Osteocyte (in vitro differentiated cells): ENCODE results near the gene DNAH2. TPM values are rescaled to one million over a fixed set of nuclear protein-coding genes. Genes with fewer than 3 reads are reported as not detected.

Source experiments
- DNase-seq: peaks from one replicate; pipeline ENCODE4 v3.0.0; 2021; ENCODE audit warnings: mixed read lengths; ENCODE audit not compliant: unreplicated experiment; ENCODE audit errors: extremely low spot score
- H3K27ac Mint-ChIP-seq: one replicate; pipeline ENCODE4 v1.8.0; 2021; ENCODE audit warnings: mild to moderate bottlenecking, mixed read lengths; ENCODE audit not compliant: unreplicated experiment
- H3K27me3 Mint-ChIP-seq: one replicate; pipeline ENCODE4 v1.8.0; 2021; ENCODE audit warnings: mixed read lengths; ENCODE audit not compliant: unreplicated experiment
- H3K36me3 Mint-ChIP-seq: one replicate; pipeline ENCODE4 v1.8.0; 2021; ENCODE audit warnings: mixed read lengths; ENCODE audit not compliant: unreplicated experiment
- H3K4me1 Mint-ChIP-seq: one replicate; pipeline ENCODE4 v1.8.0; 2021; ENCODE audit warnings: mixed read lengths; ENCODE audit not compliant: unreplicated experiment
- H3K4me3 Mint-ChIP-seq: one replicate; pipeline ENCODE4 v1.8.0; 2021; ENCODE audit warnings: mild to moderate bottlenecking, moderate library complexity, mixed read lengths; ENCODE audit not compliant: unreplicated experiment
- H3K9me3 Mint-ChIP-seq: one replicate; pipeline ENCODE4 v1.8.0; 2021; ENCODE audit warnings: mixed read lengths; ENCODE audit not compliant: unreplicated experiment
- total RNA-seq: library from RNA; stranded (reverse); gene quantifications from 2 replicates; pipeline ENCODE4 v1.2.1, GENCODE V29; 2021
- TF ChIP-seq, protein P1 (sequence below): fragments of 200-600 bp; sonication (generic); IDR thresholded peaks from 2 replicates; pipeline ENCODE4 v1.5.0; 2021; ENCODE audit warnings: antibody characterized with exemption, mild to moderate bottlenecking, moderate library complexity

The DNAH2 gene
- total RNA-seq, 1 donor from 2014 or later, result 0.03 TPM

DNA sequence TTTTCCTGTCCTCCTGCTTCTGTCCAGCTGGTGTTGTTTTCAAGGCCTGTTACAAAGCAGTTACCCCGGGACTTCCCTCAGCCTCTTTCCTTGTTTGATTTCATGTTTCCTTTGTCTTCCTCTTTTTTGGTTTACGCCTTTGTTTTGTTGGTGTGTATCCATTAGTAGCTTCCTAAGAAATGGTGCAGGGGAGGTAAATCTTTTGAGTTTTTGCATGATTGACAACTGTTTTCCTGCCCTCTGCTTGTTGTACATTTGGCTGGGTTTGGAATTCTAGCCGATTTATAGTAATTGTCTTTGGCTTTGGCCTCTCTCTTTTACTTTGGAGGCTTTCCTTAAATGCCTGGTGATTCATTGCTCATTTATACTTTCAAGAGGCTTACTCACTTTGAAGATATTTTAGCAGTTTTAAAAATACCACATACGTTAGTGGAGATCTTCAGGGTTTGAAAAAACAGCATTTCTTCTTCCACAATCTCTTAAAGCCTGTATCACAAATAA is 32.8 kb downstream of the DNAH2 start:
- peaks cover 5% of the 10 kb centered on the region for H3K9me3 Mint-ChIP-seq

DNA sequence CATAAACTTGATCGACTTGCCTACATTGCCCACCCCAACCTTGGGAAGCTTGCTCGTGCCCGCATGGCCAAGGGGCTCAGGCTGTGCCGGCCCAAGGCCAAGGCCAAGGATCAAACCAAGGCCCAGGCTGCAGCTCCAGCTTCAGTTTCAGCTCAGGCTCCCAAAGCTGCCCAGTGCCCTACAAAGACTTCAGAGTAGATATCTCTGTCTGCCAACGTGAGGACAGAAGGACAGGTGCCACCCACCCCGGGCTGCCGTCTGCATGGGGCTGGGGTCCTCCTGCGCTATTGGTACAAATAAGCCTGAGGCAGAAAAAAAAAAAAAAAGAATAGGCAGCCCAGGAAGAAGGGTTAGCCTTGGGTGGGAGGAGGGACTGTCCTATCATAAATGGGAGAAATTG is 37.1 kb downstream of the DNAH2 start:
- no peak overlapping the region for H3K27ac Mint-ChIP-seq
- H3K36me3 Mint-ChIP-seq, result no peaks in the 10 kb centered on the region
- DNase-seq, result no peak
- TF ChIP-seq, protein P1, sequence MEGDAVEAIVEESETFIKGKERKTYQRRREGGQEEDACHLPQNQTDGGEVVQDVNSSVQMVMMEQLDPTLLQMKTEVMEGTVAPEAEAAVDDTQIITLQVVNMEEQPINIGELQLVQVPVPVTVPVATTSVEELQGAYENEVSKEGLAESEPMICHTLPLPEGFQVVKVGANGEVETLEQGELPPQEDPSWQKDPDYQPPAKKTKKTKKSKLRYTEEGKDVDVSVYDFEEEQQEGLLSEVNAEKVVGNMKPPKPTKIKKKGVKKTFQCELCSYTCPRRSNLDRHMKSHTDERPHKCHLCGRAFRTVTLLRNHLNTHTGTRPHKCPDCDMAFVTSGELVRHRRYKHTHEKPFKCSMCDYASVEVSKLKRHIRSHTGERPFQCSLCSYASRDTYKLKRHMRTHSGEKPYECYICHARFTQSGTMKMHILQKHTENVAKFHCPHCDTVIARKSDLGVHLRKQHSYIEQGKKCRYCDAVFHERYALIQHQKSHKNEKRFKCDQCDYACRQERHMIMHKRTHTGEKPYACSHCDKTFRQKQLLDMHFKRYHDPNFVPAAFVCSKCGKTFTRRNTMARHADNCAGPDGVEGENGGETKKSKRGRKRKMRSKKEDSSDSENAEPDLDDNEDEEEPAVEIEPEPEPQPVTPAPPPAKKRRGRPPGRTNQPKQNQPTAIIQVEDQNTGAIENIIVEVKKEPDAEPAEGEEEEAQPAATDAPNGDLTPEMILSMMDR, result no peak
- H3K4me1 Mint-ChIP-seq, result peaks cover 4% of the 10 kb centered on the region
- H3K9me3 Mint-ChIP-seq, result peaks cover 5% of the 10 kb centered on the region
- H3K27me3 Mint-ChIP-seq, result no peaks in the 10 kb centered on the region
- H3K4me3 Mint-ChIP-seq, result no peak overlapping the region

More for the DNA sequence above, 32.8 kb downstream of the DNAH2 start:
- H3K27ac Mint-ChIP-seq, result peak overlapping the region; percentile 39
- TF ChIP-seq, protein P1, result no peak
- H3K36me3 Mint-ChIP-seq, result no peaks in the 10 kb centered on the region
- no peak overlapping the region for H3K4me3 Mint-ChIP-seq
- no peak for DNase-seq
- no peaks in the 10 kb centered on the region for H3K27me3 Mint-ChIP-seq
- H3K4me1 Mint-ChIP-seq, result peaks cover 29% of the 10 kb centered on the region

DNA sequence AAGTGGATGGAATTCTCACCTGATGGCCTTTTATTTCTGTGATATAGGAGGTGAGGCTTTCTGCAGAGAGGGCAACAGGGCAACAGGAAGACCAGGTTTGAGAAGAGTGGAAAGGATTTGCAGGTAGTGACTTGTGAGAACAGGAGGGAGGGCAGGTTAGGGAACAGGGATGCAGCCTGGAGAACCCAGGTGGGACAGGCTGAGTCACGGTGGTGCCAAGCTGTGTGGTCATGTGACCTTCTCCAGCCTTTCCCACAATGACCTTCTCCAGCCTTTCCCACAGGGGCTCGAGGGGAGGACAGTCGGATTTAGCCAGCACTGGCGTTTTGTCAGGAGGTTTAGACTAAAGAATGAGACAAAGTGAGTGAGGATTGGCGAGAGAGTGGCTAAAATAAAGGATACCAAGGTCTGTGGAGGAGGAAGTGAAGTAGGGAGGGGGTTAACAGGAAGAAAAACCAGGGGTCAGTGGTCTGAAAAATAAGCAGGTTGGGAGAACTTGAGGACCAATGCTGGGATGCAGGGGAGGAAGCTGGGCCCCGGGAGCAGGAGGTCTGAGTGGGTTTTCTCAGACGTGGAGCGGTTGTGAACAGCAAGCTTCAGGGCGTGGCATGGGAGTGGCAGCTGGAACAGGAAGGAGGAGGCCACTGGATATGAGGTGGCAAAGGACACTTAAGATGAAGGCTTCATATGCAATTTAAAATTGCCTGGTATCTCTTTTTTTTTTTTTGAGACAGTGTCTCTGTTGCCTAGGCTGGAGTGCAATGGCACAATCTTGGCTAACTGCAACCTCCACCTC is 37.7 kb downstream of the DNAH2 start:
- Mint-ChIP-seq H3K27ac (no peak overlapping the region), H3K9me3 (peaks cover 2% of the 10 kb centered on the region), H3K27me3 (no peaks in the 10 kb centered on the region), H3K4me1 (peaks cover 2% of the 10 kb centered on the region), H3K4me3 (no peak overlapping the region), H3K36me3 (no peaks in the 10 kb centered on the region)
- DNase-seq, result no peak
- TF ChIP-seq, protein P1, result no peak

DNA sequence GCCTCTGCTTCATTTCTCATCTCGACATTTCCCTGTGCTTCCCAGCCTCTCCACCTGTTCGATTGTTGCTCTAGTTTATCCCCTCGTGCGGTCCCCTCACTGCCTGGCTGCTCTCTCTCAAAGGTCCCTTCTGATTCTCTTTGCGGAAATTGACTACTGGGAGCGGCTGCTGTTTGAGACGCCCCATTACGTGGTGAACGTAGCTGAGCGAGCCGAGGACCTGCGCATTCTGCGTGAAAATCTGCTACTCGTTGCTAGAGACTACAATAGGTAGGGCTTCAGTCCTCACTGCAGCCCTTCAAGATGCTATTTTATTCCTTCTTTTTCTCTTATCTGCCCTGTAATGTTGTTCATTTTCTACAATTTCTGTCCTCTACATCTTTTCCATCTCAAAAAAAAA is 39.4 kb downstream of the DNAH2 start:
- Mint-ChIP-seq H3K4me3 (no peak overlapping the region), H3K9me3 (no peaks in the 10 kb centered on the region), H3K27ac (no peak overlapping the region), H3K27me3 (no peaks in the 10 kb centered on the region), H3K4me1 (no peaks in the 10 kb centered on the region), H3K36me3 (no peaks in the 10 kb centered on the region)
- TF ChIP-seq, protein P1, result no peak
- DNase-seq, result no peak

DNA sequence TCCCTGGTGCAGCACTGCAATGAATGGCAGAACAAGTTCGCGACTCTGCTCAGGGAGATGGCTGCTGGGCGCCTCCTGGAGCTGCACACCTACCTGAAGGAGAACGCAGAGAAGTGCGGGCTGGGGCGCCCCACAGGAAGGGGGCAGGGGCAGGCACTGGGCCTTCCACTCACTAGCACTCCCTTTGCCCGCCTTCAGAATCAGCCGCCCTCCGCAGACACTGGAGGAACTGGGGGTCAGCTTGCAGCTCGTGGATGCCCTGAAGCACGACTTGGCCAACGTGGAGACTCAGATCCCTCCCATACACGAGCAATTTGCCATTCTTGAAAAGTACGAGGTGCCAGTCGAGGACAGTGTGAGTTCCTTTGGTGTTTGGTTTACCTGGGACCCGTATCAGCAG is 46.4 kb downstream of the DNAH2 start:
- DNase-seq, result no peak
- Mint-ChIP-seq H3K27me3 (peaks cover 17% of the 10 kb centered on the region), H3K27ac (no peak overlapping the region), H3K9me3 (no peaks in the 10 kb centered on the region), H3K4me3 (no peak overlapping the region), H3K36me3 (no peaks in the 10 kb centered on the region), H3K4me1 (peaks cover 3% of the 10 kb centered on the region)
- TF ChIP-seq, protein P1, result no peak
